ENCODE results near the gene FOXRED1. TPM values are rescaled to one million over a fixed set of nuclear protein-coding genes. Genes with fewer than 3 reads are reported as not detected.
A peak's percentile ranks its signal among the peaks of the same experiment; 100 is the strongest.

FOXRED1 gene
- total and polyA plus RNA-seq, 9 of the 15 experiments (the other 6 are each of a cell fraction or from before 2014, with no cell fraction given): 14.1 to 94.4 (median 53.1) TPM

- no peak for TF ChIP-seq ZC3H4 (CRISPR knock-in tag; IDR thresholded peaks at IDR 0.05; ENCODE audit: borderline replicate concordance)
- TF ChIP-seq ZBTB7A (IDR thresholded peaks at IDR 0.05; ENCODE audit: borderline replicate concordance, control insufficient read depth, low read depth, low read length): peak; percentile 65; the same call in 1 of the 2 replicates
- no peak for TF ChIP-seq NFIX (CRISPR knock-in tag; IDR thresholded peaks at IDR 0.05; ENCODE audit: low read depth)
- no peak for TF ChIP-seq EWSR1 (IDR thresholded peaks at IDR 0.05; ENCODE audit: borderline replicate concordance, low read depth, partially characterized antibody)
- TF ChIP-seq TCF15 (CRISPR knock-in tag; IDR thresholded peaks at IDR 0.05): no peak
- TF ChIP-seq NCOR1 (IDR thresholded peaks at IDR 0.05): no peak
- TF ChIP-seq MAFG (tag; conservative IDR thresholded peaks at IDR 0.05): no peak
- TF ChIP-seq, protein P1, sequence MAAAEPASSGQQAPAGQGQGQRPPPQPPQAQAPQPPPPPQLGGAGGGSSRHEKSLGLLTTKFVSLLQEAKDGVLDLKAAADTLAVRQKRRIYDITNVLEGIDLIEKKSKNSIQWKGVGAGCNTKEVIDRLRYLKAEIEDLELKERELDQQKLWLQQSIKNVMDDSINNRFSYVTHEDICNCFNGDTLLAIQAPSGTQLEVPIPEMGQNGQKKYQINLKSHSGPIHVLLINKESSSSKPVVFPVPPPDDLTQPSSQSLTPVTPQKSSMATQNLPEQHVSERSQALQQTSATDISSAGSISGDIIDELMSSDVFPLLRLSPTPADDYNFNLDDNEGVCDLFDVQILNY (CRISPR knock-in tag; IDR thresholded peaks at IDR 0.05): no peak
- no peak for TF ChIP-seq ZNF551 (CRISPR knock-in tag; IDR thresholded peaks at IDR 0.05)
- TF ChIP-seq RFX5 (IDR thresholded peaks at IDR 0.05; ENCODE audit: low read depth, low read length): no peak
- peak; percentile 49; the same call in 1 of the 2 replicates for TF ChIP-seq ARID4B (CRISPR knock-in tag; IDR thresholded peaks at IDR 0.05)
- TF ChIP-seq SMC3 (conservative IDR thresholded peaks at IDR 0.05; ENCODE audit: insufficient read depth, low read depth, low read length): no peak
- peak; percentile 65; the same call in 1 of the 2 replicates for TF ChIP-seq HMGXB4 (CRISPR knock-in tag; IDR thresholded peaks at IDR 0.05)
- TF ChIP-seq FUS (optimal IDR thresholded peaks at IDR 0.05; ENCODE audit: low read depth, low read length): peak; percentile 70
- peak; percentile 87 for TF ChIP-seq EP400 (IDR thresholded peaks at IDR 0.05)
Measured at GRCh38 chr11:126303623-126304456, 34.9 kb downstream of the FOXRED1 start, which contains the start of gene DCPS (continued).

Data from K562 (cell line).